Glutamatergic neuron (in vitro differentiated cells): ENCODE results near the gene CHRND. TPM values are rescaled to one million over a fixed set of nuclear protein-coding genes. Genes with fewer than 3 reads are reported as not detected.

Experiments used
- DNase-seq: peaks from one replicate; pipeline ENCODE4 v3.0.0; 2022
- H3K27ac Mint-ChIP-seq: one replicate; pipeline ENCODE4 v1.8.0; 2020; ENCODE audit warnings: mild to moderate bottlenecking, mixed read lengths, inconsistent platforms; ENCODE audit not compliant: unreplicated experiment
- H3K27me3 Mint-ChIP-seq: one replicate; pipeline ENCODE4 v1.8.0; 2020; ENCODE audit warnings: mild to moderate bottlenecking, moderate library complexity, mixed read lengths, inconsistent platforms; ENCODE audit not compliant: unreplicated experiment
- H3K36me3 Mint-ChIP-seq: one replicate; pipeline ENCODE4 v1.8.0; 2020; ENCODE audit warnings: mild to moderate bottlenecking, mixed read lengths, inconsistent platforms; ENCODE audit not compliant: unreplicated experiment
- H3K4me1 Mint-ChIP-seq: one replicate; pipeline ENCODE4 v1.8.0; 2020; ENCODE audit warnings: mild to moderate bottlenecking, low read depth, mixed read lengths, inconsistent platforms; ENCODE audit not compliant: unreplicated experiment
- H3K4me3 Mint-ChIP-seq: one replicate; pipeline ENCODE4 v1.8.0; 2020; ENCODE audit warnings: mild to moderate bottlenecking, mixed read lengths, inconsistent platforms; ENCODE audit not compliant: unreplicated experiment
- H3K9me3 Mint-ChIP-seq: one replicate; pipeline ENCODE4 v1.8.0; 2020; ENCODE audit warnings: mild to moderate bottlenecking, moderate library complexity, mixed read lengths, inconsistent platforms; ENCODE audit not compliant: unreplicated experiment
- CTCF ChIP-seq: fragments of 200-600 bp; sonication (generic); IDR thresholded peaks from one replicate; pipeline ENCODE4 v1.5.0; 2021; ENCODE audit not compliant: partially characterized antibody, unreplicated experiment
- total RNA-seq: library from RNA; stranded (reverse); fragmentation: NEBNext Ultra II Directional; extraction: Animal tissue kit (Norgen Biotek cat#: 25700); gene quantifications from one replicate; pipeline ENCODE4 v1.2.1, GENCODE V29; 2021; ENCODE audit not compliant: unreplicated experiment

Gene CHRND
- total RNA-seq, 1 donor from 2014 or later, result 2.2 TPM

DNA sequence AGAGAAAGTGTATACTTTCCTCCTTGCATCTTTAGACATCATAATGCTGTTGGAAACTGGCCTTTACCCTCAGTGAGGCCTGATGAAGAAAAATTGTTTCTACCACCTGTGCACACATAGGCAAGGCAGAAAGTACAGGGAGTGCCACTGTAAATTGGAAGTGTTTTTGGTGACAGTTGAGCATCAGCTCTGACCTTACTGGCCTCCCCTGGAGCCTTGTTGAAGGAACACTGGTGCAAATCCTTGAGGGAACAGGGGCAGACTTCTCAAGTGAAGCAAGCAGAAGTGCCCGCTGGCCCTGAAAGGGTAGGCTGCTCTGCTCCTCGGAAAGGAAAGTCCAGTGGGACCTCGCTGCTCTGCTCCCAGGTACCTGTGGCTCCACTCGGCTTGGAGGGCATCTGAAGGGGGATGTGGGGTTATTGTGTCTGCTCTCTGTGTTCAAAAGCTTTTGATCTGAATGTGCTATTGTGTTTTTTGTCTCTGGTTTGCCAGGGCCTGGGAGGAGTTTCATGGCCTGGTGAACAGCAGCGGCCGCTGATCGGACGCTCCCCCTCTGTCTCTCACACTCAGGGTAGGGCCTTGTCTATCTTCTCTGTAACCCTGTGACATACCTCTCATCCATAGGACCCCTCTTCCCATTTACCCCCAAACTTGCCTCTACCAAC lies 47.9 kb downstream of the CHRND start:
- DNase-seq, result no peak
- Mint-ChIP-seq H3K4me1 (no peaks in the 10 kb centered on the region), H3K27ac (no peak overlapping the region), H3K9me3 (no peaks in the 10 kb centered on the region), H3K36me3 (peaks cover 1% of the 10 kb centered on the region), H3K27me3 (no peaks in the 10 kb centered on the region), H3K4me3 (no peak overlapping the region)
- TF ChIP-seq CTCF, result no peak

DNA sequence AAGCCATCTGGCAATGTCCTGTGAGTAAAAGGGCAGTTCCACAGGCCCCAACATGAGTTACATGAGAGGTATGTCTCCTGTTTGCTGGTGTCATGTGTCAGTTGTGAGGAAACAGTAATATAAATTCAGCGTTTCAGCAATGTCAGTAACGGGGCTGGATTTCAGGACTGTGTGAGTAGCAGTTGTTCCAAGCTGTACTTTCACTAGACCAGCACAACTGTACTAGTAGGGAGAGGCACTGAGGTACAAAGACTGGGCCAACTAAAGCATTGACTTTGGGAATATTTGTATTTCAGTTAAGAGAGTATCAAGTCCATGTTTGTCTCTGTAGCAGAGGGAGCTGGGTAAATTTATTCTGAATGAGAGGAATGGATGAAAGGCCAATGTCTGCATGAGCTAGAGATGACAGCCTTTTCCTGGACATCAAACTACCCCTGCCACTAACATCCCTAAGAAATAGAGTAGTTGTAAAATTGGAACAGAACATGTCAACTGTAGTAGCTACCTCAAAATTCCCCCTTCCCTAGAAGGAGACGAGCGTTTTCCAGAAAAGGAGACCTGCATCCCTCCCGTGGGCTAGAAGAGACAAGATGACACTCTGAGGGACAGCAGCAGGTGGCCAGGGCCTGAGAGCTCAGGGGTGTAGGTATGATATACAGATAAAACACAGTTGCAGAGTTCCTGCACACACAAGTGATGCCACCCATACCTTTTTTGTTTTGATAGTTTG lies 48.9 kb downstream of the CHRND start:
- H3K4me1 Mint-ChIP-seq, result no peaks in the 10 kb centered on the region
- H3K36me3 Mint-ChIP-seq, result no peaks in the 10 kb centered on the region
- no peak overlapping the region for H3K27ac Mint-ChIP-seq
- no peaks in the 10 kb centered on the region for H3K9me3 Mint-ChIP-seq
- TF ChIP-seq CTCF, result no peak
- DNase-seq, result no peak
- no peak overlapping the region for H3K4me3 Mint-ChIP-seq
- no peaks in the 10 kb centered on the region for H3K27me3 Mint-ChIP-seq

- Mint-ChIP-seq H3K4me1 (no peaks in the 10 kb centered on the region), H3K4me3 (no peak overlapping the region), H3K9me3 (no peaks in the 10 kb centered on the region), H3K36me3 (no peaks in the 10 kb centered on the region), H3K27me3 (no peaks in the 10 kb centered on the region), H3K27ac (no peak overlapping the region)
- TF ChIP-seq CTCF, result no peak
- DNase-seq, result no peak
Observed at GRCh38 chr2:232575404-232575746, 49.4 kb downstream of the CHRND start.

GRCh38 chr2:232576995-232577394 lies 51.0 kb downstream of the CHRND start:
- H3K27ac Mint-ChIP-seq, result no peak overlapping the region
- H3K4me3 Mint-ChIP-seq, result no peak overlapping the region
- H3K9me3 Mint-ChIP-seq, result no peaks in the 10 kb centered on the region
- no peak for TF ChIP-seq CTCF
- H3K36me3 Mint-ChIP-seq, result no peaks in the 10 kb centered on the region
- no peaks in the 10 kb centered on the region for H3K4me1 Mint-ChIP-seq
- H3K27me3 Mint-ChIP-seq, result no peaks in the 10 kb centered on the region
- DNase-seq, result no peak

GRCh38 chr2:232577841-232578240 lies 51.9 kb downstream of the CHRND start:
- Mint-ChIP-seq H3K27me3 (no peaks in the 10 kb centered on the region), H3K4me1 (no peaks in the 10 kb centered on the region), H3K4me3 (no peak overlapping the region), H3K9me3 (no peaks in the 10 kb centered on the region), H3K27ac (no peak overlapping the region), H3K36me3 (no peaks in the 10 kb centered on the region)
- DNase-seq, result no peak
- TF ChIP-seq CTCF, result no peak
